ENCODE measurements around the gene WNT8A.

DNA sequence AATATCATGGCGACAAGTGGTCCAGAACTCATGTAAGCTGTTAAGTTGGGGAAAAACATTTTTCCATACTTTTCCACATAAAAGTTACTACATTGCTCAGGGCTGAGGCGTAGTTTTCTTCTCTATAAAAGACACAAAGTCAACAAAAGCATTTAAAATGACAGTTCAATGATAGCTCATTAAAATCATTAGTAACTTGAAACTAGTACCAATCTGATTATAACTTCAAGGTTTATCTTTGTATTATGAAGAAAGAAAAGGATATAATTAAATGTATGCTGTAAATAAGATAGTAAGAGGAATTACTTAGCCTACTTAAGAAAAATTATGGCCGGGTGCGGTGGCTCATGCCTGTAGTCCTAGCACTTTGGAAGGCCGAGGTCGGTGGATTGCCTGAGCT lies 45.5 kb downstream of the WNT8A start:
- TF ChIP-seq, protein P1, sequence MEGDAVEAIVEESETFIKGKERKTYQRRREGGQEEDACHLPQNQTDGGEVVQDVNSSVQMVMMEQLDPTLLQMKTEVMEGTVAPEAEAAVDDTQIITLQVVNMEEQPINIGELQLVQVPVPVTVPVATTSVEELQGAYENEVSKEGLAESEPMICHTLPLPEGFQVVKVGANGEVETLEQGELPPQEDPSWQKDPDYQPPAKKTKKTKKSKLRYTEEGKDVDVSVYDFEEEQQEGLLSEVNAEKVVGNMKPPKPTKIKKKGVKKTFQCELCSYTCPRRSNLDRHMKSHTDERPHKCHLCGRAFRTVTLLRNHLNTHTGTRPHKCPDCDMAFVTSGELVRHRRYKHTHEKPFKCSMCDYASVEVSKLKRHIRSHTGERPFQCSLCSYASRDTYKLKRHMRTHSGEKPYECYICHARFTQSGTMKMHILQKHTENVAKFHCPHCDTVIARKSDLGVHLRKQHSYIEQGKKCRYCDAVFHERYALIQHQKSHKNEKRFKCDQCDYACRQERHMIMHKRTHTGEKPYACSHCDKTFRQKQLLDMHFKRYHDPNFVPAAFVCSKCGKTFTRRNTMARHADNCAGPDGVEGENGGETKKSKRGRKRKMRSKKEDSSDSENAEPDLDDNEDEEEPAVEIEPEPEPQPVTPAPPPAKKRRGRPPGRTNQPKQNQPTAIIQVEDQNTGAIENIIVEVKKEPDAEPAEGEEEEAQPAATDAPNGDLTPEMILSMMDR (IDR thresholded peaks at IDR 0.05; ENCODE audit: poor library complexity, severe bottlenecking), result no peak
- TF ChIP-seq POLR2AphosphoS5 (IDR thresholded peaks at IDR 0.05) (no peak), RAD21 (conservative IDR thresholded peaks at IDR 0.05) (no peak), MXI1 (conservative IDR thresholded peaks at IDR 0.05; ENCODE audit: poor library complexity, severe bottlenecking) (no peak)

Data from neural cell (in vitro differentiated cells).